NCI-H2081 (cell line): ENCODE measurements around the gene GPER1.
A peak's percentile ranks its signal among the peaks of the same experiment; 100 is the strongest.
"Not testable (repeated sequence)": the region's sequence is repeated elsewhere in the genome, so short reads cannot be mapped to it uniquely, and the experiment has no call there.

Experiments
- DNase-seq, 2 experiments: peaks; one replicate each; lab custom pipeline; 2025; lab: John Stamatoyannopoulos, UW

Gene GPER1

DNA sequence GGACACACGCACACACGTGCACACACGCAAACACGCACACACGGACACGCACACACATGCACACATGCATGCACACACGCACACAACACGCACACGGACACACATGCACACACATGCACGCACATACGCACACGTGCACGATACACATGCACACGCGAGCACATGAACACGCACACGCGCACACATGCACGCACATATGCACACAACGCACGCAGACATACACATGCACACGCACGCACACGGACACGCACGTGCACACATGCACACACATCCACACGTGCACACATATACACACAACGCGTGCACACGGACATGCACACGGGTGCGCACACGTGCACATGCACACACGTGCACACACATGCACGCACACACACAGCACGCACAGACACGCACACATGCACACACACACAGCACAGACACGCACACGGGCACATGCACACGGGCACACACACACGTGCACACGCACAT lies 17.3 kb upstream of the GPER1 start:
- DNase-seq = no peak

DNA sequence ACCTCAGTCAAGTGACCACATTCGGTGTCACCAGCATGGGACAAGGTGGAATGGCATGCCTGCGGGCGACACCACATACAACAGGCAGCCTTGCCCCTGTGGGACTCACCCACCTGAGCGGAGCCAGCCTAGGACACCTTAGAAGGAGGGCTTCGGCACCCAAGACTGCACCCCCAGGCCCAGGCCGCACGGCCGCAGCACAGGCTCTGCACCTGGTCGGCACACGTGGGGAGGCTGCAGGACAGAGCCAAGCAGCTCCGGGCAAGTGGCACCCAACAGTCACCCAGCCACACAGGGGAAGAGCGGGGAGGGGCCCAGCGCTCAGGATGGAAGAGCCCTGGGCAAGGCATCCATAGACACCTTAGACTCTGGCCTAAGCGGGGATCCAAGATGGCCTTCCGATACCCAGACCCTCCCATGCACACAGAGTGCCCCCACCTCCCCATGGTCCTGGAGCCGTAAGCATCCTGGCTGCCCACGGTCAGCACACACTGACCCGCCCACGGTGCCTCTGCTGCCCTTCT lies 16.1 kb upstream of the GPER1 start:
- DNase-seq = no peak

- no peak for DNase-seq
Observed at GRCh38 chr7:1073142-1073977, 14.6 kb upstream of the GPER1 start.

- DNase-seq = not testable (repeated sequence)
Observed at GRCh38 chr7:1074018-1074417, 13.9 kb upstream of the GPER1 start.

DNA sequence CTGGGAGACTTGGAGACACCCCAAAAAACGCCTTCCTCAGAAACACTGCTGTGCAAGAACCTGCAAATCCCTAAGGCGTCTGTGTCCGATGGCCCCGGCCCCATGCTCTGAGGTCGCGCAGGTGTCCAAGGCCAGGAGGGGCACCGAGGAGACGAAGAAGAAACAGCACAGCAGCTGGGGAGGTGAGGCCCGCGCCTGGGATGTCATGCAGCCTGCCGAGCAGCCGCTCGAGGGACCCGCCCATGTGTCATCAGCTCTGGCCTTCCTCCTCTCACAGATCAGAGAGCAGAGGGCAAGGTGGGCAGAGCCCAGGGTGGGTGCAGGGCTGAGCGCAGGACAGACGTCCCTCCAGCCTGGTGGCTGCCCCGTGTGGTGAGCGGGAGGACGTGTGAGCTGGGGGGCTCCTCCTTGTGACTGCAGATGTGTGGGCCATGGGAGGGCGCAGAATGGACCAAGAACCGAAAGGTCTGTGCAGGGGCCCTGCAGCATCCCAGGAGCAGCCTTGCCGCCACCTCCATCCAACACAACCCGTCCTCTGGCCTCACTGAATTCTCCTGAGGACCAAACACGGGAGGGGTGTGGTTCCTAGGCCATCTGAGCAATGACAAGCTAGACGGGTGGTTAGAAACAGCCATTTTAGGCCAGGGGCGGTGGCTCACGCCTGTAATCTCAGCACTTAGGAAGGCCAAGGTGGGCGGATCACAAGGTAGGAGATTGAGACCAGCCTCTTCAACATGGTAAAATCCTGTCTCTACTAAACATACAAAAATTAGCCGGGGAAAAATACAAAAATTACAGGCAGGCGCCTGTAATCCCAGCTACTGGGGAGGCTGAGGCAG lies 13.1 kb upstream of the GPER1 start:
- DNase-seq = no peak

GRCh38 chr7:1076184-1077072 lies 11.5 kb upstream of the GPER1 start:
- no peak for DNase-seq

- no peak for DNase-seq
Observed at GRCh38 chr7:1078519-1078918, 9.4 kb upstream of the GPER1 start.

DNA sequence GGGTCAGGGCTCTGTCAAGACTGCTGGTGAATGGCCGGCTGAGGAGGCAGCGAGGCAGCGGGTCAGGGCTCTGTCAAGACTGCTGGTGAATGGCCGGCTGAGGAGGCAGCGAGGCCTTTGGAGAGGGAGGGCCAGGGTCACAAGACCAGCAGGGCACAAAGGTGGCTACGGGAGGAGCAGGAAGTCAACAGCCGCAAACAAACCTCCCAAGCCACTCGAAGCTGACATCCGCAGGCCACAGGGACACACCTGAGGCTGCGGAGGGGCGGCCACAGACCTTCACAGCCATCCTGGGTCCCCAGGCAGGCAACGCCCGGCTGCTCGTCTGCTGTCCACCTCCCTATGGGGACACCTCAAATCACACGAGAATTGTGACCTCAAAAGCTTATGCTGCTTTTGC lies 8.9 kb upstream of the GPER1 start:
- no peak for DNase-seq

DNA sequence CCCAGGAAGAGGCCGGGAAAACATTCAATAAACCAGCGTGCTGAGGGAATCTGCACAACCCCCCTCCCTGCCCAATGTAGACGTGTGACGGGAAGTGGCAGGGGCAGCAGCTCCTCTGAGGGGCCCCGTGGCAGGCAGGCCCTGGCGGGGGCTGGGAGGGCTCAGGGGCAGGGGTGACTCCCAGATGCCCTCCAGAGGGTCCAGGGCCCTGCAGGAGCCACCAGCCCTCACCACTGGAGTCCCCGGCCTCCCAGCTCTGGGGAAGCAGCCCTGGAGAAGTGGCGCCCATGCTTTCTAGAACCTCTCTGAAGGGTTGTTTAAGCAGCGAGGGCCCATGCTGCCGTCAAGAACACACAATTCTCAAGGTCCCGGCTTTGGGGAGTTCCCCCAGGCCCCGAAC lies 8.4 kb upstream of the GPER1 start:
- DNase-seq = no peak

- no peak for DNase-seq
Observed at GRCh38 chr7:1080252-1080920, 7.5 kb upstream of the GPER1 start.

DNA sequence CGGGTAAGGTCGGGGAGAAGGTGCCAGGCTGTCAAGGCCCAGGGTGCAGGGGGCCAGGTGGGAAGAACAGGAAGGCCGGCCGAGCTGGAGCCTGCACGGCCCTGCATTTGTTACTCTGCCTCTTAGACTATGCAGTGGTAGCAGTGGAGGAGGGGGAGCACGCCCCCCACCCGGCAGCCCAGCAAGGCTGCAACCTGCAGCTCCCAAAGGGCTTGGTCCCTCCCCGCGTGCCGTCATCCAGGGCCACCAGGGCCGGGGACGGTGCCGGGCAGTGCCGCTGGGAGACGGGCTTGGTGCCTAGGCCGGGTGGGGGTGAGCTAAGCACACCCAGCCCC lies 7.0 kb upstream of the GPER1 start:
- no peak for DNase-seq

- no peak for DNase-seq
Observed at GRCh38 chr7:1081336-1081735, 6.6 kb upstream of the GPER1 start.

- DNase-seq = peak; percentile 15 to 39
Observed at GRCh38 chr7:1081931-1082401, 5.9 kb upstream of the GPER1 start.

GRCh38 chr7:1083729-1084657 lies 3.9 kb upstream of the GPER1 start:
- DNase-seq = no peak

- DNase-seq = no peak
Observed at GRCh38 chr7:1085266-1085665, 2.6 kb upstream of the GPER1 start.

DNA sequence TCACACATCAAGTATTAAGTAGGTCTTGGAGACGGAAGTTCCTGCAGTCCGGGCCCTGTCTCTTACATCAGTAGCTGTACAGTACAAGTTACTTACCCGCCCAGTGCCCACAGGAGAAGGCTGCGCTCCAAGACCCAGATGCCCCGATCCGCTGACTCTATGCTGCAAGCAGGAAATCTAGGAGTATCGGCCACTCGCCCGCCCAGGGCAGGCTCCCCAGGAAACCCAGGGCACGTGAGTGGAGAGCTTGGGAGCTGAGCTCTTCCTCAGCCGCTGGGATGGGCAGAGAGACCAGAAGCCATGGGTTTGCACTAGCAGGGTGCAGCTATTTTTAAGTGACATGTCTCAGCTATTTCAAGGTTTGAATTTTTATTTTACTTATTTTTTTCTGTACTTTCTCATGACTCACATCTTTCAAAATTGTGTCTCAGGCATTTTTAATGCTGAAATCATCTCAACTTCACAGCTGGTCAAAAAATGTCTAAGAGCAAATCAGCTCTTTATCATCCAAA lies 1.9 kb upstream of the GPER1 start:
- no peak for DNase-seq

GRCh38 chr7:1086588-1087464 lies 1.1 kb upstream of the GPER1 start:
- DNase-seq = no peak

GRCh38 chr7:1087465-1087814 lies 473 bp upstream of the GPER1 start:
- no peak for DNase-seq

DNA sequence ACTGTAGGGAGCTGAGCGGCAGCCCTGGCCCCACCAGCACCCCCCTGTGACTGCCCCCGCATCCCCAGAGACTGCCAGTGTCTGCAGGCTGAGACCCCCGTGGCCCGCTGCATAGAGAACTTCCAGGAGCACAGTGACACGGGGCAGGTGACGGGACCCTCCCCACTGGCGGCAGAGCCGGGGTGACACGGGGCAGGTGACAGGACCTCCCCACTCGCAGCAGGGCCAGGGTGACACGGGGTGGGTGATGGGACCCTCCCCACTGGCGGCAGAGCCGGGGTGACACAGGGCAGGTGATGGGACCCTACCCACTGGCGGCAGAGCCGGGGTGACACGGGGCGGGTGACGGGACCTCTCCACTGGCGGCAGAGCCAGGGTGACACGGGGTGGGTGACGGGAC lies 2.3 kb downstream of the GPER1 start:
- no peak for DNase-seq
